Endodermal cell (in vitro differentiated cells): Measurements from ENCODE around the gene OXSR1. TPM values are rescaled to one million over a fixed set of nuclear protein-coding genes. Genes with fewer than 3 reads are reported as not detected.

Experiments used
- DNase-seq: peaks from one replicate; pipeline ENCODE4 v3.0.0-alpha.2; 2017
- H3K27ac ChIP-seq: 2 replicates; pipeline ENCODE4 v1.5.1; 2013; ENCODE audit warnings: mild to moderate bottlenecking, low read depth, low read length, moderate library complexity
- H3K27me3 ChIP-seq: 2 replicates; pipeline ENCODE4 v1.6.1; 2013; ENCODE audit warnings: mild to moderate bottlenecking, low read length, moderate library complexity; ENCODE audit not compliant: insufficient read depth, control insufficient read depth, poor library complexity, severe bottlenecking
- H3K36me3 ChIP-seq: 2 replicates; pipeline ENCODE4 v1.7.0; 2013; ENCODE audit warnings: mild to moderate bottlenecking, low read length, moderate library complexity; ENCODE audit not compliant: control insufficient read depth, insufficient read depth
- H3K4me1 ChIP-seq: one replicate; pipeline ENCODE4 v1.7.0; 2013; ENCODE audit warnings: low read length; ENCODE audit not compliant: control insufficient read depth, insufficient read depth
- H3K4me3 ChIP-seq: 2 replicates; pipeline ENCODE4 v1.5.1; 2013; ENCODE audit warnings: mild to moderate bottlenecking, low read length, moderate library complexity
- H3K9ac ChIP-seq: 2 replicates; pipeline ENCODE4 v1.6.1; 2013; ENCODE audit warnings: mild to moderate bottlenecking, low read length, moderate library complexity; ENCODE audit not compliant: poor library complexity, severe bottlenecking; ENCODE audit errors: extremely low read depth
- H3K9me3 ChIP-seq: 2 replicates; pipeline ENCODE4 v1.6.1; 2013; ENCODE audit warnings: mild to moderate bottlenecking, low read length, moderate library complexity; ENCODE audit not compliant: control insufficient read depth
- H3K27ac Mint-ChIP-seq: 2 replicates; pipeline ENCODE4 v1.8.0; 2020; ENCODE audit warnings: mixed read lengths
- H3K27me3 Mint-ChIP-seq: 2 replicates; pipeline ENCODE4 v1.8.0; 2021; ENCODE audit warnings: mild to moderate bottlenecking, mixed read lengths; ENCODE audit not compliant: insufficient read depth
- H3K36me3 Mint-ChIP-seq: 2 replicates; pipeline ENCODE4 v1.8.0; 2020; ENCODE audit warnings: low read depth, mixed read lengths
- H3K4me1 Mint-ChIP-seq: 2 replicates; pipeline ENCODE4 v1.8.0; 2020; ENCODE audit warnings: mixed read lengths
- H3K4me3 Mint-ChIP-seq: 2 replicates; pipeline ENCODE4 v1.8.0; 2020; ENCODE audit warnings: mild to moderate bottlenecking, moderate library complexity, mixed read lengths
- H3K9me3 Mint-ChIP-seq: 2 replicates; pipeline ENCODE4 v1.8.0; 2020; ENCODE audit warnings: mild to moderate bottlenecking, mixed read lengths
- WGBS, 2 experiments: methylation state at CpG; one replicate each; pipeline versions ENCODE4 v1.1.5 to v1.1.7; 2013; ENCODE audit warnings: missing lambda C conversion rate in 2 of 2, mixed read lengths in 1 of 2; ENCODE audit not compliant: insufficient coverage in 1 of 2, insufficient read length in 1 of 2; 5-methylcytosine and 5-hydroxymethylcytosine counted together
- total RNA-seq, 2 donors: library from RNA; stranded (reverse); fragmentation: NEBNext Ultra II Directional in 1 of 2; extraction: Animal tissue kit (Norgen Biotek cat#: 25700) in 1 of 2; gene quantifications; 2 replicates in 1 of 2; 3 replicates in 1 of 2; pipeline ENCODE4 v1.2.1, GENCODE V29; 2021
- TF ChIP-seq, protein P1 (sequence below): fragments of 200-600 bp; sonication (generic); conservative IDR thresholded peaks from 2 replicates; pipeline ENCODE4 v1.5.0; 2021; ENCODE audit warnings: antibody characterized with exemption, mild to moderate bottlenecking

OXSR1 gene
- total RNA-seq, 2 donors from 2014 or later = 41.9 to 55.5 TPM

DNA sequence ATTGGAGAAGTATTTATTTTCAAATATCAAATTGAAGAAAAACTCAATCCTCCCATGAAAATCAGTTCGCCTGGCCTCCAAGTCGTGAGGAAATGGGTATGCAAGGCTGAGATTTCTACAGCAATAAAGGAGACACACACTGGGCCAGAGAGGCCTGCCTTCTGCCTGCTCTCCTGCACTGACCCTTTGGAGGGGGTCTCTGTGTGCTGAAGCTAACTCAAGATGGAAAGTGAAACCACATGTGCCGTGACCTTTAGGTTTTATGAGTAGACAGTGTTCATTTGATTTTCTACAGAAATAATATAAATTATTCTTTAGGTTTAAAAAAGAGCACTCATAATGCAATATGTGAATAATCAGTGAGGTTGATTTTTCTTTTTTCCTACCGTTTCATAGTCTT lies 88.4 kb downstream of the OXSR1 start:
- Histone ChIP-seq H3K4me1 (no peaks in the 10 kb centered on the region), H3K4me3 (no peak overlapping the region), H3K9ac (no peak overlapping the region), H3K9me3 (no peaks in the 10 kb centered on the region), H3K36me3 (peaks cover 78% of the 10 kb centered on the region), H3K27ac (no peak overlapping the region), H3K27me3 (no peaks in the 10 kb centered on the region)
- H3K9me3 Mint-ChIP-seq = no peaks in the 10 kb centered on the region
- TF ChIP-seq, protein P1, sequence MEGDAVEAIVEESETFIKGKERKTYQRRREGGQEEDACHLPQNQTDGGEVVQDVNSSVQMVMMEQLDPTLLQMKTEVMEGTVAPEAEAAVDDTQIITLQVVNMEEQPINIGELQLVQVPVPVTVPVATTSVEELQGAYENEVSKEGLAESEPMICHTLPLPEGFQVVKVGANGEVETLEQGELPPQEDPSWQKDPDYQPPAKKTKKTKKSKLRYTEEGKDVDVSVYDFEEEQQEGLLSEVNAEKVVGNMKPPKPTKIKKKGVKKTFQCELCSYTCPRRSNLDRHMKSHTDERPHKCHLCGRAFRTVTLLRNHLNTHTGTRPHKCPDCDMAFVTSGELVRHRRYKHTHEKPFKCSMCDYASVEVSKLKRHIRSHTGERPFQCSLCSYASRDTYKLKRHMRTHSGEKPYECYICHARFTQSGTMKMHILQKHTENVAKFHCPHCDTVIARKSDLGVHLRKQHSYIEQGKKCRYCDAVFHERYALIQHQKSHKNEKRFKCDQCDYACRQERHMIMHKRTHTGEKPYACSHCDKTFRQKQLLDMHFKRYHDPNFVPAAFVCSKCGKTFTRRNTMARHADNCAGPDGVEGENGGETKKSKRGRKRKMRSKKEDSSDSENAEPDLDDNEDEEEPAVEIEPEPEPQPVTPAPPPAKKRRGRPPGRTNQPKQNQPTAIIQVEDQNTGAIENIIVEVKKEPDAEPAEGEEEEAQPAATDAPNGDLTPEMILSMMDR = no peak
- H3K27me3 Mint-ChIP-seq = no peaks in the 10 kb centered on the region
- H3K27ac Mint-ChIP-seq = no peak overlapping the region
- DNase-seq = no peak
- H3K36me3 Mint-ChIP-seq = peaks cover 33% of the 10 kb centered on the region
- no peak overlapping the region for H3K4me3 Mint-ChIP-seq
- WGBS, 2 experiments = 95 to 100% methylated on average over 1 to 4 of the region's 4 CpGs
- peaks cover 14% of the 10 kb centered on the region for H3K4me1 Mint-ChIP-seq

DNA sequence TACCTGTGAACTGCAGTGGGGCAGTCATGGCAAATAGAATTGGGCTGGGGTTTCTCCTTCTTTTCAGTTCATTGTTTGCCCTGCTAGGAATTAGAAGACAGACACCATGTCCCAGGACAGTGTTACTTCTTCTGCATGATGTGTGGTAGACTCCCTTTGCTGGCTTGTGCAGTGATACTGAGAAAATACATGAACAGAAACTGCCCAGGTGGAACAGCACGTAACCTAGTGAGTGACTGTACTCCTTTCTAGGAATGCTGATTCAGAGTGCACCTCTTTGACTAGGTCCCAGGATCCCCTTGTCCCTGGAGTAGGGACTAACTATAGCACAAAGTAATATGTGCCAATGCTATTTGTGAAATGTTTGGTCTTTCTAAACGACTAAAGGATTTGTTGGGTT lies 89.5 kb downstream of the OXSR1 start:
- peaks cover 14% of the 10 kb centered on the region for H3K4me1 Mint-ChIP-seq
- 93 to 95% methylated on average over 2 of the region's 2 CpGs for WGBS, 2 experiments
- H3K27me3 Mint-ChIP-seq = no peaks in the 10 kb centered on the region

DNA sequence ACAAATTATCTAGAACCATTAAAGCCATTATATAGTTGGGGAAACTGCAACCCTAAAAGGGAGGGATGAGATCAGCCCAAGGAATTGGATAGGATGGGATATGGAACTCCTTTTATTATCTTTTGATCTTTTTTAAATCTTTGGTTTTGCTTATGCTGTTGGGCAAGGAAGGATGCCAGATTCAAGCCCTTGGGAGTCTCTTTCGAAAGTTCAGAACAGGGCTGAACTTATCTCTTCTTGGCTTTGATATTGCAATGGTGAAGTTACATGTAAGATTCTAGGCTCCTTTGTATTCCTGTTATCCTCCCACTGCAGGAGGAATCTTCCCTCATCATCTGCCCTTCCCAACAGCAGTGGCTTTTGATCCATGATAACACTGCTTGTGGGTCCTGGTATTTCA lies 90.3 kb downstream of the OXSR1 start:
- Mint-ChIP-seq H3K9me3 (no peaks in the 10 kb centered on the region), H3K4me1 (peaks cover 14% of the 10 kb centered on the region), H3K36me3 (peaks cover 24% of the 10 kb centered on the region), H3K27ac (no peak overlapping the region), H3K27me3 (no peaks in the 10 kb centered on the region), H3K4me3 (no peak overlapping the region)
- DNase-seq = no peak
- H3K4me3 ChIP-seq = no peak overlapping the region
- TF ChIP-seq, protein P1 = no peak
- no peak overlapping the region for H3K9ac ChIP-seq
- 89 to 100% methylated on average over 1 of the region's 1 CpG for WGBS, 2 experiments
- H3K27me3 ChIP-seq = no peaks in the 10 kb centered on the region
- no peak overlapping the region for H3K27ac ChIP-seq
- H3K4me1 ChIP-seq = no peaks in the 10 kb centered on the region
- peaks cover 63% of the 10 kb centered on the region for H3K36me3 ChIP-seq
- no peaks in the 10 kb centered on the region for H3K9me3 ChIP-seq

More for the DNA sequence above, 89.5 kb downstream of the OXSR1 start:
- H3K36me3 ChIP-seq = peaks cover 66% of the 10 kb centered on the region
- no peaks in the 10 kb centered on the region for H3K27me3 ChIP-seq
- Mint-ChIP-seq H3K36me3 (peaks cover 24% of the 10 kb centered on the region), H3K9me3 (no peaks in the 10 kb centered on the region), H3K27ac (no peak overlapping the region), H3K4me3 (no peak overlapping the region)
- no peak for DNase-seq
- TF ChIP-seq, protein P1 = no peak
- no peak overlapping the region for H3K27ac ChIP-seq
- no peaks in the 10 kb centered on the region for H3K4me1 ChIP-seq
- H3K4me3 ChIP-seq = no peak overlapping the region
- no peak overlapping the region for H3K9ac ChIP-seq
- H3K9me3 ChIP-seq = no peaks in the 10 kb centered on the region
